Mucosa of stomach (tissue), 1 donor: Measurements from ENCODE around the gene FRMD4A.

Source experiments
- H3K27me3 ChIP-seq: one replicate; pipeline ENCODE4 v1.7.0; 2013; ENCODE audit warnings: mild to moderate bottlenecking, low read length; ENCODE audit not compliant: control insufficient read depth, insufficient read depth
- H3K36me3 ChIP-seq: one replicate; pipeline ENCODE4 v1.7.0; 2013; ENCODE audit warnings: low read length; ENCODE audit not compliant: control insufficient read depth, insufficient read depth
- H3K4me1 ChIP-seq: one replicate; pipeline ENCODE4 v1.7.0; 2013; ENCODE audit warnings: mild to moderate bottlenecking, low read length; ENCODE audit not compliant: control insufficient read depth, insufficient read depth
- H3K4me3 ChIP-seq: one replicate; pipeline ENCODE4 v1.7.0; 2013; ENCODE audit warnings: low read length
- H3K9ac ChIP-seq: one replicate; pipeline ENCODE4 v1.7.0; 2013; ENCODE audit warnings: mild to moderate bottlenecking, low read length, moderate library complexity
- H3K9me3 ChIP-seq: one replicate; pipeline ENCODE4 v1.7.0; 2013; ENCODE audit warnings: mild to moderate bottlenecking, low read length, moderate library complexity; ENCODE audit not compliant: control insufficient read depth
- donor health status: Pancreatic carcinoma.

The FRMD4A gene

GRCh38 chr10:14124941-14125340, 205.8 kb downstream of the FRMD4A start:
- no peak overlapping the region for H3K9ac ChIP-seq
- H3K9me3 ChIP-seq: no peaks in the 10 kb centered on the region
- no peak overlapping the region for H3K4me3 ChIP-seq
- no peaks in the 10 kb centered on the region for H3K36me3 ChIP-seq
- H3K4me1 ChIP-seq: no peaks in the 10 kb centered on the region
- no peaks in the 10 kb centered on the region for H3K27me3 ChIP-seq

DNA sequence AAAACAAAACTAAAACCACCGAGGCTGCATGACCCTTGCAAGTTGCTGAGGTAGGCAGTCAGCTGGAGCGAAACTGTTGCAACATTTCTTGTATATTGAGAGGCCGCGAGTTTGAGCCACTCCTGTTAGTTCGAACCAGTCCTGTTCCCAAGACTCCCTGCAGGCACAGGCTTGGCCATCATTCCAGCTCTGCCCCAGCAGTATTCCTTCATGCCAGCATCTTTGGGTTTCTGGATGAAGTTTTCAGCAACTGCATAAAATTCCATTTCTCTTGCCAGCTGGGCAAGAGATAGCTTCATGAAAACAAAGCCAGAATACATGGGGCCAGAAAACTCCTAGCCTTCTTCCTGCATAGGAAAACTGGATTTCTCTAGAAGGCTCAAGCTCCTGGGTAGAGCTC, 207.6 kb downstream of the FRMD4A start:
- Histone ChIP-seq H3K4me1 (no peaks in the 10 kb centered on the region), H3K9me3 (no peaks in the 10 kb centered on the region), H3K9ac (no peak overlapping the region), H3K4me3 (no peak overlapping the region), H3K36me3 (no peaks in the 10 kb centered on the region), H3K27me3 (no peaks in the 10 kb centered on the region)

DNA sequence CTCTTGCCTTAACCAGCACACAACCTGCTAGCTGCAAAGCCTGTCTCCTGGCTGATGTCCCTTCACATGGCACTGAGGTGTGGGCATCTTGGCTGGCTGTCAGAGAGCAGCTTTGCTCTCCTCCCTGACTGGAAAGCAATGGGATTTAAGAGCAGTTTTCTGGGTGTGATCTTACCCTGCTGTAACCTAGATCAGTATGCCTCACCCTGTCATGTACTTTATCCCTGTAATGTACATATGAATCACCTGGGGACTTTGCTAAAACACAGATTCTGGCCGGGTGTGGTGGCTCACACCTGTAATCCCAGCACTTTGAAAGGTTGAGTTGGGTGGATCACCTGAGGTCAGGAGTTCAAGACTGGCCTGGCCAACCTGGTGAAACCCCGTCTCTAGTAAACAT, 209.9 kb downstream of the FRMD4A start:
- Histone ChIP-seq H3K4me3 (no peak overlapping the region), H3K27me3 (no peaks in the 10 kb centered on the region), H3K4me1 (no peaks in the 10 kb centered on the region), H3K36me3 (no peaks in the 10 kb centered on the region), H3K9me3 (no peaks in the 10 kb centered on the region), H3K9ac (no peak overlapping the region)

DNA sequence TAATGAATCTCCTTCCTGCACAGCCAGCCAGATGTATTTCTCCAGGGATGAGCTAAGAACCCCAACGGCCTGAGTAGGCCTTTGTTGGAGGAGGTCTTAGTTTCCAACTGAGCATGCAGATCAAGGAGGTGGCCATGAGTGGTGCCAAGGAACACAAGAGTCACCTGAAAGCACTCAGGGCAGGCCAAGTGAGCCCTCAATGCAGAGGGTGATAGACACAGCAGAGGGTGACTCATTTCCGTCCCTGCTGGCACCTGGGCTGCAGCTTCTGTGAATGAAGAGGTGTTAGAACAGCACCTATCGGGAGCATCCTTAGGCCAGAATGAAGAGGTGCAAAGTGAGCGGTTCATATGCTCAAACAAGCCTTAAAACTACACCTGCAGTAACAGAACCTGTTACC, 211.8 kb downstream of the FRMD4A start:
- Histone ChIP-seq H3K9me3 (no peaks in the 10 kb centered on the region), H3K36me3 (no peaks in the 10 kb centered on the region), H3K27me3 (no peaks in the 10 kb centered on the region), H3K4me1 (no peaks in the 10 kb centered on the region), H3K4me3 (no peak overlapping the region), H3K9ac (no peak overlapping the region)

DNA sequence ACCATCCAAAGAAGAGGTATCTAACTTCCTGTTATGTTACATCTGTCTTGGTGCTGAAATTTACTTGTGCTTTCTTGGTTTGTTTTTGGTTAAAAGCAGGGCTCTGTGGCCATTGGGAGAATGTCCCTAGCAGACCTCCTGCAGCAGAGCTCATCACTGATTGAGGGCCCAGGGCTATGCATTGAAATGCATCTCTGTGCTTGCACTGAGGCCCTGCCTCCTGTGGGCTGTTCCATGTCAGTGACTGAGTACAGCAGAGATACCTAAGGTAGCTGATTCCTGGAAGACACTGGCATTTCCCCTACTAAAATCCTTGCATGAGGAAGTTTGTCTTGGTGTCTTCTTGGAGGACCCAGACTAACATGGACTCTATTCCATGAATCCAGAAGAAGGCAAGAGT, 213.9 kb downstream of the FRMD4A start:
- H3K4me3 ChIP-seq: no peak overlapping the region
- no peaks in the 10 kb centered on the region for H3K4me1 ChIP-seq
- no peaks in the 10 kb centered on the region for H3K27me3 ChIP-seq
- no peak overlapping the region for H3K9ac ChIP-seq
- H3K9me3 ChIP-seq: no peaks in the 10 kb centered on the region
- H3K36me3 ChIP-seq: no peaks in the 10 kb centered on the region

- Histone ChIP-seq H3K27me3 (no peaks in the 10 kb centered on the region), H3K9ac (no peak overlapping the region), H3K9me3 (no peaks in the 10 kb centered on the region), H3K4me3 (no peak overlapping the region), H3K4me1 (no peaks in the 10 kb centered on the region), H3K36me3 (no peaks in the 10 kb centered on the region)
Measured at GRCh38 chr10:14116021-14116420, 214.7 kb downstream of the FRMD4A start.

DNA sequence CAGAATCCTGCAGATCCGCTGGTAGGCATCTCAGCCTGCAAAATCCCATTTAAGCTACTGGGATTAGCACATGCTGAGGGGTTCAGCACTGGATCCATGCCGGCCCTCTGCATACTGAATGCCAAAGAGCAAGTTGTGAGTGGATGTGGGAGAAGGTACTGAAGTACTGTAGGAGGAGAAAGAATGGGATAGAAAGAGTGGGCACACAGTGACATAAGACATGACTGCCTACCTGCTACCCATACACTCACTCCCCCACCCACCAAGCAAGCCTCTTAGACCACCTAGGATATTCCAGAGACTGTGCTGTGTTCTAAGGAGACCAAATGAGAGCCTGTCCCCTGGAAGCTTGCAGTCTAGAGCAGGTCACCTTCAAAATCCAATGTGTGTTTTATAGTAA, 215.9 kb downstream of the FRMD4A start:
- no peak overlapping the region for H3K4me3 ChIP-seq
- H3K9me3 ChIP-seq: no peaks in the 10 kb centered on the region
- no peak overlapping the region for H3K9ac ChIP-seq
- no peaks in the 10 kb centered on the region for H3K4me1 ChIP-seq
- no peaks in the 10 kb centered on the region for H3K36me3 ChIP-seq
- no peaks in the 10 kb centered on the region for H3K27me3 ChIP-seq

GRCh38 chr10:14112056-14112455, 218.7 kb downstream of the FRMD4A start:
- Histone ChIP-seq H3K4me3 (no peak overlapping the region), H3K27me3 (no peaks in the 10 kb centered on the region), H3K4me1 (no peaks in the 10 kb centered on the region), H3K9ac (no peak overlapping the region), H3K9me3 (no peaks in the 10 kb centered on the region), H3K36me3 (no peaks in the 10 kb centered on the region)

- no peak overlapping the region for H3K9ac ChIP-seq
- no peaks in the 10 kb centered on the region for H3K36me3 ChIP-seq
- no peak overlapping the region for H3K4me3 ChIP-seq
- H3K9me3 ChIP-seq: no peaks in the 10 kb centered on the region
- H3K4me1 ChIP-seq: no peaks in the 10 kb centered on the region
- H3K27me3 ChIP-seq: no peaks in the 10 kb centered on the region
Measured at GRCh38 chr10:14111208-14111607, 219.5 kb downstream of the FRMD4A start.

- H3K9ac ChIP-seq: no peak overlapping the region
- H3K27me3 ChIP-seq: no peaks in the 10 kb centered on the region
- H3K4me1 ChIP-seq: no peaks in the 10 kb centered on the region
- no peaks in the 10 kb centered on the region for H3K36me3 ChIP-seq
- no peak overlapping the region for H3K4me3 ChIP-seq
- H3K9me3 ChIP-seq: no peaks in the 10 kb centered on the region
Measured at GRCh38 chr10:14106828-14107227, 223.9 kb downstream of the FRMD4A start.

- H3K27me3 ChIP-seq: no peaks in the 10 kb centered on the region
- no peak overlapping the region for H3K4me3 ChIP-seq
- no peaks in the 10 kb centered on the region for H3K9me3 ChIP-seq
- H3K4me1 ChIP-seq: no peaks in the 10 kb centered on the region
- H3K9ac ChIP-seq: no peak overlapping the region
- H3K36me3 ChIP-seq: no peaks in the 10 kb centered on the region
Measured at GRCh38 chr10:14102056-14102455, 228.7 kb downstream of the FRMD4A start.

DNA sequence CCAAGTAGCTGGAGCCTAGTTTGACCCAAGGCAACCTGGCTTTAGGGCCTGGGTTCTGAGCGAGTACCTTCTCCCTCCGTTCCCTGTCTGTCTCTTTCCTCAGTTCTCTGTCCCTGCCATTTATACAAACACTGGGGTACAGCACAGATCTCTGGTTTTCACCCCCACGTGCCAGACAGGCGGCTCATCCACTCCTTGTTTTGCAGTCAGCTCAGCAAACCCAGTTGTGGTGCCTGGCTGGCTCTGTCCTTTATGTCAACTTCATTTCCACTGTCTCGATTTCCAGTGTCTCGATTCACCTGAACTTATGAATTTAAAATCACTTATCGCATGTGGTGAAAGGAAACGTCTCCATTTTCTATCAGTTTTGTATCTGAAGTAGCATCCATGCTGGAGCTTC, 230.8 kb downstream of the FRMD4A start:
- H3K9ac ChIP-seq: no peak overlapping the region
- H3K36me3 ChIP-seq: no peaks in the 10 kb centered on the region
- H3K4me1 ChIP-seq: no peaks in the 10 kb centered on the region
- no peaks in the 10 kb centered on the region for H3K27me3 ChIP-seq
- H3K9me3 ChIP-seq: no peaks in the 10 kb centered on the region
- no peak overlapping the region for H3K4me3 ChIP-seq

GRCh38 chr10:14093730-14094484, 236.8 kb downstream of the FRMD4A start:
- H3K36me3 ChIP-seq: no peaks in the 10 kb centered on the region
- H3K4me3 ChIP-seq: no peak overlapping the region
- no peaks in the 10 kb centered on the region for H3K4me1 ChIP-seq
- no peaks in the 10 kb centered on the region for H3K9me3 ChIP-seq
- H3K9ac ChIP-seq: no peak overlapping the region
- H3K27me3 ChIP-seq: no peaks in the 10 kb centered on the region
